ENCODE measurements around the gene SYNC.

The SYNC gene

GRCh38 chr1:32702599-32703478 lies at the start of gene SYNC:
Gene SYNC, minus strand, starts transcription at chr1:32702770. Its CDS starts 110 bp downstream, at chr1:32702660.
- no peak for DNase-seq

- DNase-seq = no peak
Measured at GRCh38 chr1:32749771-32750170, 47.2 kb upstream of the SYNC start.

GRCh38 chr1:32749332-32749731 lies 46.8 kb upstream of the SYNC start:
- DNase-seq = no peak

GRCh38 chr1:32748926-32749325 lies 46.4 kb upstream of the SYNC start:
- no peak for DNase-seq

- no peak for DNase-seq
Measured at GRCh38 chr1:32748348-32748747, 45.8 kb upstream of the SYNC start.

- DNase-seq = no peak
Measured at GRCh38 chr1:32746130-32746529, 43.6 kb upstream of the SYNC start.

GRCh38 chr1:32744071-32744425 lies 41.5 kb upstream of the SYNC start:
- no peak for DNase-seq

GRCh38 chr1:32743380-32744070 lies 41.0 kb upstream of the SYNC start:
- DNase-seq = no peak

- no peak for DNase-seq
Measured at GRCh38 chr1:32742956-32743355, 40.4 kb upstream of the SYNC start.

GRCh38 chr1:32742199-32742947 lies 39.8 kb upstream of the SYNC start:
- DNase-seq = no peak

GRCh38 chr1:32741413-32742198 lies 39.0 kb upstream of the SYNC start:
- DNase-seq = no peak

GRCh38 chr1:32741059-32741412 lies 38.5 kb upstream of the SYNC start:
- DNase-seq = no peak

- DNase-seq = no peak
Measured at GRCh38 chr1:32736812-32737791, 34.5 kb upstream of the SYNC start.

- DNase-seq = peak; percentile 36
Measured at GRCh38 chr1:32733582-32734321, 31.2 kb upstream of the SYNC start.

GRCh38 chr1:32729254-32730046 lies 26.9 kb upstream of the SYNC start:
- DNase-seq = no peak

GRCh38 chr1:32728413-32729077 lies 26.0 kb upstream of the SYNC start:
- DNase-seq = no peak

- DNase-seq = no peak
Measured at GRCh38 chr1:32727876-32728275, 25.3 kb upstream of the SYNC start.

GRCh38 chr1:32725615-32725982 lies 23.0 kb upstream of the SYNC start:
- DNase-seq = no peak

Measured in NCI-H1092 (cell line).